ENCODE measurements around the gene MAMSTR.

MAMSTR gene

DNA sequence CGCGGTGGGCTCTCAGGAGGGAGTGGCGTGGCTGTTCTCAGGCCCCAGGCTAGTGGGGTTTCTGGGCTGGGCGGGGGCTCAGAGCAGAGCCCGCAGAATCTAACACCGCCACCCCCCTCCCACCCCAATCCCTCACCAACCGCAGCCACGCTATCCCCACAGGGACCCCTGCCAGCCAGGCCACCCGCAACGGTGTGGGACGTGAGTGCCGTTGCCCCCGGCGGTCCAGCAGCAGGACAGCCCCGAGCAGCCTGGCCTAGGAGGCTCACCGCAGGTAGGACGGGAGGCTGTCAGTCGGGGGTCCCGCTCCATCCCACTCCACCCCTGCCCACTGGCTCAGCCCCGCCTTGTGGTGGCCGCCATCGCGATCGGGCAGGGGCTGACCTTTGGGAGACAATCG is 46.5 kb downstream of the MAMSTR start, which contains the start of gene NTN5:
NTN5 (minus strand) TSS at position 24 of the 400 bp plus-strand sequence. CDS start 2,031 bp downstream, outside the sequence.
- no peak for DNase-seq
- in situ Hi-C loops (cut with MboI; ENCODE audit: low pct_unique_long_range_greater_than_20kb, low sequenced_read_pairs): no loop called here

DNA sequence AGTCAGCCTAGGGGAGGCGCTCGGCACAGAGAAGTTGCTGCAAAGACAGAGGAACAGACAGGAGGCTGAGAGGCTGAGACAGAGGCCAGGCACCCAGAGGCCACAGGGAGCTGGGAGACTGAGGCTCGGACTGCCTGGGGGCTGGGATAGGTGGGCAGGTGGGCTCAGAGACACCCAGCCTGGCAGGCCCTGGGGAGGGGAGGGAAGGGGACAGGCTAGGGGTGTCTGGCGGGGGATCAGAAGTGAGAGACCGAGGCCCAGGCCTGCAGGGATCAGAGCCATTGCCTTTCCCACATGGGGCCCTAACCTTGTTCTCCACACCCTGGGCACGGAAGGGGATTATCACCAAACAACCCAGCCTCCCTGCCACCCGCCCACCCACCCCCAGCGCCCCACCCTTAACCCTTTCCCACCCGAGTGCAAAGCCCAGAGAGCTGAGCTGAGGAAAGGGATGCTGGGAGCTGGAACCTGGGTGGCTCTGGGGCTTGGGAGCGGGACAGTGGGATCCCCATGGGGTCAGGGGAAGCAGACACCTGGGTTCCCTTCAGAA is 48.0 kb downstream of the MAMSTR start:
- DNase-seq: no peak
- in situ Hi-C loops (cut with MboI; ENCODE audit: low pct_unique_long_range_greater_than_20kb, low sequenced_read_pairs): no loop called here

DNA sequence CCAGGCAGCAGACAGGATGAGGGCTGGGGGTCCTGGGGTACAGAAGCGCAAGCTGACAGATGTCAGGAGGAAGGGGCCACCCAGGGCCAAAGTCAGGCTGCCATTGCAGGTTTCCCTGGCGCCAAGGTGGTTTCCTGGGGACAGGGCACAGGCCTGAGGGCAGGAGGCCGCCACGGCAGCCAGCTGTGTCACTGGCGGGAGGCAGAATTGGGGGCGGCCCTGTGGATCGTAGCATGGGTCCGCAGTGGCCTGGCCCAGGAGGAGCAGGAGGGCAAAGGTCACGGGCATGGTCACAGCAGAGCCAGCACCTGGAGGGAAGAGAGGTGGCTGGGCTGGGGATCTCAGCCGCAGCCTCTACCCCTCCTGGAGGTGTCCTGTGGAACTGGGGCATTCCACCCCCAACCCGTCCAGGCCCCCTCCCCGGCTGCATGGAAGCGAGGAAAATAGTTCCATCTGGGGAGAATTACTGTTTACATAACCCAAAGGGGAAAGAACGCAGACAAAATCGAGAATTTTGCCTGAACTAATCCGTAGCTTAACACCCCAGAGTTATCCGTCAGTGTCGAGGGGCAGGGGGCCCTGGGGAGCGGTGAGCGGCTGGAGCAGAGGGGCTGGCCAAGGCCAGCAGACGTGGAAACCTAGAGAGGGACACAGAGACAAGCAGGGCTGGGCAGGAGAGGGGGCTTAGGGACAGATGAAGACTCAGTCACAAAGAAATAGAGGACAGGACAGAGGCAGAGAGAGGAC is 48.7 kb downstream of the MAMSTR start:
- DNase-seq: no peak
- in situ Hi-C loops (cut with MboI; ENCODE audit: low pct_unique_long_range_greater_than_20kb, low sequenced_read_pairs): no loop called here

DNA sequence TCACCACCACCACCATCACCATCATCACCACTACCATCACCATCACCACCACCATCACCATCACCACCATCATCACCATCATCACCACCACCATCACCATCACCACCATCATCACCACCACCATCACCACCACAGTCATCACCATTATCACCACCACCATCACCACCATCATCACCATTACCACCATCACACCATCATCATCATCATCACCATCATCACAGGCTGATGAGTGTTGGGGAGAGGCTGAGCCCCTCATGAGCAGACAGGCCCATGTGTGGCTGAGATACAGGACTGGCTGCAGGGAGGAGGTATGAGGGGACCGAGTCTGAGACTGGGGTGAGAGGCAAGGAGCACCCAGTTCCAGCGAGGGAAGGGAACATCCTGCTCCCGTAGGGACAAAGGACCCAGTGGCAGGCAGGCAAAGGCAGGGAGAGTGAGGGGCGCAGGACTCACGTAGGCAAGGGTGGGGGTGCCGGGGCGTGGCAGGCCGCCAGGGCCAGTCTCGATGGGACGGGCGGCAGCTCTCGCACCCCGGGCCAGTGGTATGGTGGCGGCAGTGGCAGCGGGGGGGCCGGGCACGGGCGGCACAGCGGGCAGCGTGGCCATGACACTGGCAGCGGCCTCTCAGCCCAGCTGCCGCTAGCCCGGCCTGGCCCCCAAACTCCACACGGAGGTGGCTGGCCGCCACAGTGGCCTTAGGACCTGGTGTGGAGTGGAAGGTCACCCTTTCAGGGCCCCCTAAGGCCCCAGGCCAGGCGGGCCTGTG is 49.4 kb downstream of the MAMSTR start:
- no peak for DNase-seq
- in situ Hi-C loops (cut with MboI; ENCODE audit: low pct_unique_long_range_greater_than_20kb, low sequenced_read_pairs): no loop called here

DNA sequence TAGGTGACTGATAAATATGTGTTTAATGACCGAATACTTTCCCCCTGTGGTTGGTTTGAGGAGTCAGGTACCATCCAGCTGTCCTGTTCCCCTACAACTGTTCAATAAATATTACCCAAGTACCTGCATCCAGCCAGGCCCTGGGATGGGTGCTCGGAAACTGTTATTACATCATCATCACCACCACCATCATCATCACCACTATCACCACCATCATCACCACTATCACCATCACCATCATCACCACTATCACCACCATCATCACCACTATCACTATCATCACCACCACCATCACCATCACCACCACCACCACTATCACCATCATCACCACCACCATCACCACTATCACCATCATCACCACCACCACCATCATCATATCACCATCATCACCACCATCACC is 50.8 kb downstream of the MAMSTR start:
- in situ Hi-C loops (cut with MboI; ENCODE audit: low pct_unique_long_range_greater_than_20kb, low sequenced_read_pairs): no loop called here
- no peak for DNase-seq

DNA sequence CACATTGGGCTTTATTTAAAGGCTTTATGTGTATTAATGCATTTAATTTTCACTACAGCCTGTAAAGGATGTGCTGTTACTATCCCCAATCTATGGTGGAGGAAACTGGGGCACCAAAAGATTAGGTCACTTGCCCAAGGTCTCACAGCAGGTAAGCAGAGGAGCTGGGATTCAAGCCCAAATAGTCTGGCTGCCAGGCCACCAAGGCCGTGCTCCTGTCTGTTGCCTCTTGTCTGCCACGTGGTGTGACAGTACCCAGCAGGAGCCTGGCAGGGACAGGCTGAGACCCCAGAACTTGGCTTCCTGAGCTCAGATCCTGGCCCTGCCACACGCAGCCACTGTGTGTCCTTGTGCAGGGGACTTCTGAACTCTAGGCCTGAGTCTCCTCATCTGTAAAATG is 51.2 kb downstream of the MAMSTR start:
- in situ Hi-C loops (cut with MboI; ENCODE audit: low pct_unique_long_range_greater_than_20kb, low sequenced_read_pairs): no loop called here
- no peak for DNase-seq

DNA sequence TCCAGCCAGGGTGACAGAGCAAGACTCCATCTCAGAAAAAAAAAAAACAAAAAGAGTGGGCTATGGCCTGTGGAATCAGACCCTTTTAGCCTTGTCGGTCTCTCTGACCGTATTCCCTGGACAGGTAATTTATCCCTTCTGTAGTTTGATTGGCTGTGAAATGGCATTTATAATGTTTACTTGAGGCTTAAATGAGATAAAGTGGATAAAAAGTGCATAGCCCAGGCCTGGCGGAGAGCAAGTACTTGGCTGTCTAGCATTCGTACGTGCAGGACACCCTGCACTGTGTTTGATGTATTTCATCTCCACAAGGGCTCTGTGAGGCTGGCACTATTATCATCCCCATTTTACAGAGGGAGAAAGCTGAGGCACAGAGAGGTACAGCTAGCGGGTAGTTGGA is 53.7 kb downstream of the MAMSTR start:
- in situ Hi-C loops (cut with MboI; ENCODE audit: low pct_unique_long_range_greater_than_20kb, low sequenced_read_pairs): no loop called here
- DNase-seq: no peak

DNA sequence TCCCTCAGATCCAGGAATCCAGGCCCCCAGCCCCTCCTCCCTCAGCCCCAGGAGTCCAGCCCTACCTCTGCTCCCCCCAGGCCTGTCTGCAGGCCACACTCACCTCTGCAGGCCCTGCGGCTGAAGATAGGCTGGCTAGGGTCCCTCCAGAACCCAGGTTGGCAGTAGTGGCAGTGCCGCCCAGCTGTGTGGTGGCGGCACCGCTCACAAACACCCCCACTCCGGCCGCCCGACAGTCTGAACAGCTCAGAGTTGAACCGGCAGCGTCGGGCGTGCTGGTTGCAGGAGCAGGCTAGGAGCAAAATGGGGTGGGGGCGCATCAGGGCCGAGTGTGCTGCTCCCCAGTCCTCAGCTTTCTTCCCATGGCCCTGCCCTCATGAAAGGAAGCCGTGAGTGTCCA is 55.0 kb downstream of the MAMSTR start:
- in situ Hi-C loops (cut with MboI; ENCODE audit: low pct_unique_long_range_greater_than_20kb, low sequenced_read_pairs): no loop called here
- DNase-seq: no peak

DNA sequence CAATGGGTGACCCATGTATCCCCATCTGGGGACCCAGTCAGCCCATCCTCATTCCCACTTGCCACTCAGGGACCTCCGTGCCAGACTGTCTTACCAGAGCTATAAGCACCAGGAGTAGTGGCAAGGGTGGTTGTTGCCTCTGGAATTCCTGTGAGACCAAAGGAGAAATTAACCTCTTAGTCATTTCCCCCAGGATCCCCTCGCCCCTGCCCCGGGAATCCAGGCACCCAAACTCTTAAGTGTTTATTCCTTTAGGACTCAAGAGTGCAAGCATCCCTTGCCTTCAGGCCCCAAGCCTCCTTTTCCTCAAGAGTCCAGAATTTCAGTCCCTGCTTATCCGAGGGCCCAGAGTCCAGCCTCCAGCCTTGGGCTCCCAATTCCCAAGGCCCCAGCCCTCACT is 55.9 kb downstream of the MAMSTR start:
- in situ Hi-C loops (cut with MboI; ENCODE audit: low pct_unique_long_range_greater_than_20kb, low sequenced_read_pairs): no loop called here
- DNase-seq: no peak
